Endothelial cell of umbilical vein (primary cell): ENCODE results near the gene SMYD4. TPM values are rescaled to one million over a fixed set of nuclear protein-coding genes. Genes with fewer than 3 reads are reported as not detected.

ENCODE experiments used
- BruUV-seq: library from RNA; stranded (reverse); fragments of 400-500 nt; replicated peaks from 2 replicates; lab custom pipeline; 2021; lab: Mats Ljungman, UMichigan
- CTCF ChIA-PET: fragments of 300-600, 350-600 bp; sonication (Branson Sonifier 250); formaldehyde crosslinking; loops from one replicate; lab custom pipeline; 2021; ENCODE audit warnings: antibody characterized with exemption, inconsistent platforms; lab: Charles Lee
- POLR2A ChIA-PET: fragments of 300-600, 350-600 bp; sonication (Branson Sonifier 250); formaldehyde crosslinking; loops from one replicate; lab custom pipeline; 2021; ENCODE audit warnings: antibody characterized with exemption, inconsistent platforms; lab: Charles Lee
- DNase-seq: peaks from one replicate; pipeline ENCODE4 v3.0.0-alpha.2; 2011; ENCODE audit warnings: low read depth, low spot score
- FAIRE-seq: peaks from 2 replicates; lab custom pipeline; 2011; peaks lifted over from hg19 to GRCh38; lab: Jason Lieb, UNC
- H2AFZ ChIP-seq: 2 replicates; pipeline ENCODE4 v1.6.0; 2012; ENCODE audit warnings: low read depth, low read length, control low read depth, inconsistent platforms
- H3K27ac ChIP-seq: 2 replicates; pipeline ENCODE4 v1.5.1; 2011; ENCODE audit warnings: low read depth, mild to moderate bottlenecking, control low read depth, low read length, moderate library complexity; ENCODE audit not compliant: insufficient read depth
- H3K27me3 ChIP-seq, 2 experiments: 2 replicates each; pipeline versions ENCODE4 v1.6.0 to v1.6.1; 2011; ENCODE audit warnings: low read length in 2 of 2, mixed read lengths in 1 of 2; ENCODE audit not compliant: control insufficient read depth in 2 of 2, insufficient read depth in 2 of 2
- H3K36me3 ChIP-seq, 2 experiments: 2 replicates in 1 of 2; 3 replicates in 1 of 2; pipeline ENCODE4 v1.5.1; 2011; ENCODE audit warnings: low read length in 2 of 2, mild to moderate bottlenecking in 1 of 2, moderate library complexity in 1 of 2; ENCODE audit not compliant: control insufficient read depth in 2 of 2, insufficient read depth in 2 of 2; ENCODE audit errors: extremely low read depth in 1 of 2
- H3K4me1 ChIP-seq: 3 replicates; pipeline ENCODE4 v1.5.1; 2011; ENCODE audit warnings: mild to moderate bottlenecking, low read length; ENCODE audit not compliant: control insufficient read depth, insufficient read depth; ENCODE audit errors: extremely low read depth
- H3K4me2 ChIP-seq: 2 replicates; pipeline ENCODE4 v1.6.1; 2011; ENCODE audit warnings: low read length, control low read depth, mixed read lengths; ENCODE audit not compliant: insufficient read depth
- H3K4me3 ChIP-seq, 3 experiments: fragments of 200-600 bp in 1 of 3; sonication (generic), shearing (Covaris generic) in 1 of 3; replicated peaks in 1 of 3; 2 replicates each; pipeline ENCODE4 v1.5.1; 2011 to 2016; ENCODE audit warnings: control low read depth in 3 of 3, low read length in 3 of 3, mild to moderate bottlenecking in 2 of 3, inconsistent platforms in 1 of 3, low read depth in 1 of 3, moderate library complexity in 1 of 3; ENCODE audit not compliant: insufficient read depth in 1 of 3
- H3K79me2 ChIP-seq: 2 replicates; pipeline ENCODE4 v1.6.0; 2012; ENCODE audit warnings: low read length, inconsistent platforms; ENCODE audit not compliant: control insufficient read depth, insufficient read depth
- H3K9ac ChIP-seq: replicated peaks from 2 replicates; pipeline ENCODE3; 2011; ENCODE audit warnings: low read length, control low read depth; ENCODE audit not compliant: insufficient read depth; ENCODE audit errors: extremely low read depth
- H3K9me1 ChIP-seq: replicated peaks from 3 replicates; pipeline ENCODE4 v1.6.0; 2011; ENCODE audit warnings: mild to moderate bottlenecking, low read length; ENCODE audit not compliant: control insufficient read depth, insufficient read depth; ENCODE audit errors: extremely low read depth
- H3K9me3 ChIP-seq: replicated peaks from 2 replicates; pipeline ENCODE4 v1.5.1; 2012; ENCODE audit warnings: low read length, inconsistent platforms; ENCODE audit not compliant: control insufficient read depth, insufficient read depth
- H4K20me1 ChIP-seq: replicated peaks from 2 replicates; pipeline ENCODE3; 2011; ENCODE audit warnings: mild to moderate bottlenecking, low read length; ENCODE audit not compliant: control insufficient read depth, insufficient read depth; ENCODE audit errors: extremely low read depth
- EZH2 ChIP-seq: IDR thresholded peaks from 2 replicates; pipeline ENCODE4 v1.6.1; 2012; ENCODE audit warnings: borderline replicate concordance, low read depth, mild to moderate bottlenecking, moderate library complexity, low read length, inconsistent platforms; ENCODE audit not compliant: severe bottlenecking
- FOS ChIP-seq: IDR thresholded peaks from 2 replicates; pipeline ENCODE4 v1.6.1; 2011; ENCODE audit warnings: mild to moderate bottlenecking, low read length, moderate library complexity, borderline replicate concordance; ENCODE audit not compliant: insufficient read depth
- GATA2 ChIP-seq: IDR thresholded peaks from 2 replicates; pipeline ENCODE4 v1.7.0; 2011; ENCODE audit warnings: low read depth, mild to moderate bottlenecking, moderate library complexity, mixed read lengths, low read length; ENCODE audit not compliant: insufficient read length, insufficient read depth
- JUN ChIP-seq: IDR thresholded peaks from 2 replicates; pipeline ENCODE4 v1.6.1; 2011; ENCODE audit warnings: borderline replicate concordance, low read depth; ENCODE audit not compliant: insufficient read length, insufficient read depth
- MYC ChIP-seq: IDR thresholded peaks from one replicate; pipeline ENCODE4 v1.6.1; 2011; ENCODE audit warnings: mild to moderate bottlenecking, low read depth, low read length
- POLR2A ChIP-seq: IDR thresholded peaks from 2 replicates; pipeline ENCODE4 v1.6.1; 2012; ENCODE audit warnings: low read depth, mild to moderate bottlenecking, control low read depth, low read length
- POLR2AphosphoS5 ChIP-seq: IDR thresholded peaks from 2 replicates; pipeline ENCODE4 v1.6.1; 2012; ENCODE audit warnings: low read depth, mild to moderate bottlenecking, control low read depth, low read length, moderate library complexity; ENCODE audit not compliant: insufficient read depth
- dilution Hi-C: fragments of 300-500 bp; cut with MboI; formaldehyde crosslinking; loops from one replicate; pipeline ENCODE4 v1.15.0; 2019; ENCODE audit warnings: low sequenced_read_pairs; ENCODE audit not compliant: extremely low pct_ligation_motif_present
- intact Hi-C: fragments of 100-400 bp; cut with micrococcal nuclease; formaldehyde crosslinking; loops from one replicate; pipeline ENCODE4 v1.10.0; 2022
- polyA plus RNA-seq, 4 experiments: library from polyadenylated mRNA; depleted of rRNA in 3 of 4; stranded (reverse) in 3 of 4; unstranded in 1 of 4; fragments of >200 nt; gene quantifications; 2 replicates each; pipeline versions ENCODE4 v1.2.1 to v1.2.3, GENCODE V29; 2011 to 2012; ENCODE audit warnings: missing spikeins in 1 of 4
- total RNA-seq: library from RNA; stranded (reverse); gene quantifications from 2 replicates; pipeline ENCODE4 v1.2.3, GENCODE V29; 2021
- TF ChIP-seq, protein P1 (sequence below), 2 donors: IDR thresholded peaks; 1 replicate in 1 of 2; 2 replicates in 1 of 2; pipeline ENCODE4 v1.5.1; 2011; ENCODE audit warnings: low read length in 2 of 2, mild to moderate bottlenecking in 2 of 2, moderate library complexity in 2 of 2, control low read depth in 1 of 2, inconsistent platforms in 1 of 2, low read depth in 1 of 2; ENCODE audit not compliant: insufficient read depth in 1 of 2; ENCODE audit errors: extremely low read depth in 1 of 2
- TF ChIP-seq, protein P2 (sequence below): IDR thresholded peaks from 2 replicates; pipeline ENCODE4 v1.6.1; 2011; ENCODE audit not compliant: insufficient read depth, insufficient read length

SMYD4 gene
- total and polyA plus RNA-seq, 2 donors (not counting 3 experiments of a cell fraction or from before 2014, with no cell fraction given): 6.0 to 14.6 TPM

GRCh38 chr17:1752425-1753262, 77.1 kb downstream of the SMYD4 start:
- BruUV-seq: no TSS peak

DNA sequence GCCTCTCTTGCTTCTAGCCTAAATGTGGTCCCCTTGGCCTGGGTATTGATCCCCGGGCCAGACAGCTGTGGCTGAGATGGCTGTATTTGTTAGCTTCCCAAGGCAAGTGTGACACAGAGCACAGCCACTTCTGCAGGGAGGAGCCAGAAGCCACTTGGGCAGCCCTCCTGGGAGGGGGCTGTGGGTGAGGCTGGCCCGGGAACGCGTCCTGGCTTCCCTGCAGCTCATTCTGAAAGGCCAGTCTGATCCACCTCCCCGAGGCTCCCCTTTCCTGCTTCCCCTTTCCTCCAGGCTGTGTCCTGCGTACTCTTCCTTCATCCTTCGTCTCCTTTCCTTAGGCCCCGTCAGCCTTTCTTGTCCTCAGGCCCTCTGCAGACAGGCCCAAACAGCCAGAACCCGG, 79.1 kb downstream of the SMYD4 start:
- H3K27me3 ChIP-seq: no peaks in the 10 kb centered on the region
- H2AFZ ChIP-seq: no peak overlapping the region
- no peaks in the 10 kb centered on the region for H4K20me1 ChIP-seq
- H3K9me3 ChIP-seq: no peaks in the 10 kb centered on the region
- H3K36me3 ChIP-seq: no peaks in the 10 kb centered on the region
- FAIRE-seq (no peak), DNase-seq (no peak)
- ChIA-PET POLR2A (no interaction called here), CTCF (no interaction called here)
- H3K79me2 ChIP-seq: no peaks in the 10 kb centered on the region
- H3K4me2 ChIP-seq: no peak overlapping the region
- BruUV-seq: no TSS peak
- no peaks in the 10 kb centered on the region for H3K9me1 ChIP-seq
- dilution Hi-C loops (no loop called here), intact Hi-C loops (no loop called here)
- TF ChIP-seq JUN: no peak
- TF ChIP-seq, protein P1, sequence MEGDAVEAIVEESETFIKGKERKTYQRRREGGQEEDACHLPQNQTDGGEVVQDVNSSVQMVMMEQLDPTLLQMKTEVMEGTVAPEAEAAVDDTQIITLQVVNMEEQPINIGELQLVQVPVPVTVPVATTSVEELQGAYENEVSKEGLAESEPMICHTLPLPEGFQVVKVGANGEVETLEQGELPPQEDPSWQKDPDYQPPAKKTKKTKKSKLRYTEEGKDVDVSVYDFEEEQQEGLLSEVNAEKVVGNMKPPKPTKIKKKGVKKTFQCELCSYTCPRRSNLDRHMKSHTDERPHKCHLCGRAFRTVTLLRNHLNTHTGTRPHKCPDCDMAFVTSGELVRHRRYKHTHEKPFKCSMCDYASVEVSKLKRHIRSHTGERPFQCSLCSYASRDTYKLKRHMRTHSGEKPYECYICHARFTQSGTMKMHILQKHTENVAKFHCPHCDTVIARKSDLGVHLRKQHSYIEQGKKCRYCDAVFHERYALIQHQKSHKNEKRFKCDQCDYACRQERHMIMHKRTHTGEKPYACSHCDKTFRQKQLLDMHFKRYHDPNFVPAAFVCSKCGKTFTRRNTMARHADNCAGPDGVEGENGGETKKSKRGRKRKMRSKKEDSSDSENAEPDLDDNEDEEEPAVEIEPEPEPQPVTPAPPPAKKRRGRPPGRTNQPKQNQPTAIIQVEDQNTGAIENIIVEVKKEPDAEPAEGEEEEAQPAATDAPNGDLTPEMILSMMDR (IDR thresholded peaks at IDR 0.05; ENCODE audit: extremely low read depth in 1 of 2, insufficient read depth in 1 of 2, low read depth in 1 of 2, low read length in 2 of 2): no peak
- no peak for TF ChIP-seq FOS
- TF ChIP-seq POLR2A: no peak
- TF ChIP-seq MYC: no peak
- no peak for TF ChIP-seq EZH2
- TF ChIP-seq GATA2: no peak
- TF ChIP-seq POLR2AphosphoS5: no peak
- TF ChIP-seq, protein P2, sequence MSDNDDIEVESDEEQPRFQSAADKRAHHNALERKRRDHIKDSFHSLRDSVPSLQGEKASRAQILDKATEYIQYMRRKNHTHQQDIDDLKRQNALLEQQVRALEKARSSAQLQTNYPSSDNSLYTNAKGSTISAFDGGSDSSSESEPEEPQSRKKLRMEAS: no peak
- H3K4me3 ChIP-seq: no peak overlapping the region
- peaks cover 4% of the 10 kb centered on the region for H3K4me1 ChIP-seq
- no peak overlapping the region for H3K9ac ChIP-seq
- no peak overlapping the region for H3K27ac ChIP-seq

More at GRCh38 chr17:1752425-1753262, 77.1 kb downstream of the SMYD4 start:
- H3K27ac ChIP-seq: no peak overlapping the region
- ChIA-PET POLR2A (interaction anchor here (0.6 kb wide), 1 partner anchor 97 kb away, joined by 4 read pairs; no protein-coding TSS in a partner anchor), CTCF (interaction anchor here (1.0 to 2.0 kb wide), 5 partner anchors 10 to 31 kb away, joined by 3 to 10 read pairs (median 5); partner anchors contain the start of gene SERPINF2)
- no peaks in the 10 kb centered on the region for H3K9me3 ChIP-seq
- peaks cover 4% of the 10 kb centered on the region for H3K4me1 ChIP-seq
- FAIRE-seq: no peak
- intact Hi-C loops: no loop called here
- dilution Hi-C loops: no loop called here
- H3K4me3 ChIP-seq: no peak overlapping the region
- no peak for DNase-seq
- peak; percentile 17 for TF ChIP-seq FOS
- TF ChIP-seq POLR2A: no peak
- H4K20me1 ChIP-seq: no peaks in the 10 kb centered on the region
- H3K9ac ChIP-seq: no peak overlapping the region
- H3K4me2 ChIP-seq: no peak overlapping the region
- no peaks in the 10 kb centered on the region for H3K27me3 ChIP-seq
- no peaks in the 10 kb centered on the region for H3K36me3 ChIP-seq
- peak overlapping the region; percentile 19 for H2AFZ ChIP-seq
- no peaks in the 10 kb centered on the region for H3K9me1 ChIP-seq
- no peaks in the 10 kb centered on the region for H3K79me2 ChIP-seq
